GM20000 (cell line): ENCODE results near the gene GIMAP7.

Experiments
- DNase-seq: peaks from one replicate; pipeline ENCODE4 v3.0.0; 2012; ENCODE audit warnings: low spot score
- CTCF ChIP-seq: IDR thresholded peaks from 2 replicates; pipeline ENCODE4 v1.5.1; 2012; ENCODE audit warnings: mild to moderate bottlenecking, control low read depth; ENCODE audit errors: extremely low read depth, missing control alignments

The GIMAP7 gene

DNA sequence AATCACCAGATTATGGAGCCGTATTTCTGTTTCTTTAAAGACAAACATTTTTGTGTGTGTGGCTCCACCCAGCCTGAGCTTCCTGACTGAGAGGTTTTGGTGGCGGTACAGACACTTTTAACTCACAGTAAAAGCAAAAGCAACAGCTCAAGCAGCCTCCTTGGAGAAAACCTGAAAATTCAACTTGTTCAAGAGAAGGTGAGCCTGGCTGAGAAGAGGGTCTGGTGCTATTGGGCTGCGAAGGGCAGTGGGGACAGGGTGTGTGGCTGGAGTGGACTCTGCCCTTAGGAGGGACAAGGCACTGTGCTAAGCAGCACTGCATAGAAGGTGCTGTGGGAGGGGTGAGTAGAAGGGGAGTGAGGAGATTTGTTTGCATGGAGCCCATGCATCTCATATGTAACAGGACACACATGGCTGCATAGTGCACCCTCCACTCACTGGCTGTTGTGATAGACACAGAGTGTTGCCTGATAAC lies at the start of gene GIMAP7:
GIMAP7 (plus strand) TSS at position 125 of the 475 bp plus-strand sequence. CDS start 5,103 bp downstream, outside the sequence.
- DNase-seq = peak; percentile 42
- no peak for TF ChIP-seq CTCF

GRCh38 chr7:150464962-150465361 lies 49.7 kb upstream of the GIMAP7 start:
- no peak for DNase-seq
- TF ChIP-seq CTCF = no peak

DNA sequence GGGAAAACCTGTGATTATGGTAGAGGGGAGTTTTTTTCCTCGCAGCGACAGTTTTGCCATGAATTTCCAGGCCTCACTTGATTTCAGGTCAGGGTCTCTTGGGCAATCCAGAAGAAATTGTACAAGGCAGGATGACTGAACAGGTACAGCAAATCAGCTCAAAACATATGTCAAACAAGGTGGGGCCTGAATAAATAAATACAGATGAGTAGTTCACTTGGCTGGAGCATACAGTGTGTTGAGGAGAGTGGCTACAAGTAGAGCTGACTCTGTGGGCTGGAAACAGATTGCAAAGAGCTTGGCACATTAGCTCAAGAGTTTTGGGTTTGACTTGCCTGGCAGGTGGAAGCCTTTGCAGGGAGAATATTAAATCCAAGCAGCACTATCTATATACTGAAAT lies 49.3 kb upstream of the GIMAP7 start:
- DNase-seq = no peak
- TF ChIP-seq CTCF = no peak

DNA sequence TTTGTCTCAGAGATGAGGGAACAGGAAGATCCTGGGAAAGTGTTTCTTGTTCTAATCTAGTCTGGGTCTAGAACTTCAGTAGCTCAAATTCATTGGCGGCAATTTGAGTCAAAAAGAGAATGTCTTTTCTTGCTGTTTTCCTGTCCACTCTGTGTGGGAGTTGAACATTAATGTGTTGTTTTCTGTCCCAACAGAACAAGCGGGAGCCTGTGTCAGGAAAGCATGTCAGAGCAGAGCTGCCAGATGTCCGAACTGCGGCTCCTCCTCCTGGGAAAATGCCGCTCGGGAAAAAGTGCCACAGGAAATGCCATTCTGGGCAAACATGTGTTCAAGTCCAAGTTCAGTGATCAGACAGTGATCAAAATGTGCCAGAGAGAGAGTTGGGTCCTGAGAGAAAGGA lies 48.2 kb upstream of the GIMAP7 start:
- TF ChIP-seq CTCF = no peak
- DNase-seq = no peak

DNA sequence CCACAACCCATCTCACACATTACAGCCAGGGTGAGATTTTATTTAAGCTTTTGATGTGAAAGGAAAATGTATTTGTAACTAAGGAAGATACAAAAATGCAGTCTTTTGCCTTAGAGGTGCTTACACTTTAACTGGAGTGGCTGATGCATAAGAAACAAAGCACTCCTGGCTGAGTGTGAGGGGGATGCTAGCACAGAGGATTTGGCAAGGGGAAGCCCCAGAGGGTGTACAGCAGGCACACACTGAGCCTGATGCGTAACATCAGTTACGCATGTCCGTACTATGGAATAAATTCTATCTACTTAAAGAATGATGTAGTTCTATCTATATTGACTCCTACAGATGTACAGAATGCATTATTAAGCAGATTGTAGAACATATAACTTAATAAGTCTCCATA lies 46.4 kb upstream of the GIMAP7 start:
- DNase-seq = no peak
- no peak for TF ChIP-seq CTCF

DNA sequence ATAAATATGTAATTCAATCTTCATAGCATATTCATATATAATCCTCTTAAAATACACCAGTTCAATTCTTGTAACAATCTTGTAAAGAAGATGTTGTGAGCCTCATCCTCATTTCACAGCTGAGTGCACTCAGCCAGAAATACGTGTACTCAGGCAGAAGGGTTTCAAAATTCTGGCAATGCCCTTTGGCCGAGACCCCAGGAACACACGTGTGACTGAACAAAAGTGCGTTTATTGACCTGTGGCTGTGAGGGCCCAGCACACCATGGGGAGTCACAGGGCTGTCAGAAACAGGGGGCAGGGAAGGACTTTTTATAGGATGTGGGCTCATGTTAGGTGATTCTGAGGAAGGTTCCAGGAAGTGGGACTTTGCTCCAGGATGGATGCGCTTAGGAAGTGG lies 42.8 kb upstream of the GIMAP7 start:
- TF ChIP-seq CTCF = no peak
- DNase-seq = no peak

DNA sequence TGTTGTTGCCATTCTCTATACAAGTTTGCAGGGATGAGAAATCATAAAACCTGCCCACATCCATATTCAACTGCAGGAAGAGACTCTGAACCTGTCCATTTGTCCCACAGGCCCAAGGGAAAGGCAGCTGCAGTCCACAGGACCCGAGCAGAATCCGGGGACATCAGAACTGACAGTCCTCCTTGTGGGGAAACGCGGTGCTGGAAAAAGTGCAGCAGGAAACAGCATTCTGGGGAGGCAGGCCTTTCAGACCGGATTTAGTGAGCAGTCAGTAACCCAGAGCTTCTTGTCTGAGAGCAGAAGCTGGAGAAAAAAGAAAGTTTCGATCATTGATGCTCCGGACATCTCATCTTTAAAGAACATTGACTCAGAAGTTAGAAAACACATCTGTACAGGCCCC lies 40.8 kb upstream of the GIMAP7 start:
- DNase-seq = no peak
- TF ChIP-seq CTCF = no peak
